Endothelial cell of umbilical vein (primary cell): Measurements from ENCODE around the gene SDK2. TPM values are rescaled to one million over a fixed set of nuclear protein-coding genes. Genes with fewer than 3 reads are reported as not detected.

ENCODE experiments used
- BruUV-seq: library from RNA; stranded (reverse); fragments of 400-500 nt; replicated peaks from 2 replicates; lab custom pipeline; 2021; lab: Mats Ljungman, UMichigan
- CTCF ChIA-PET: fragments of 300-600, 350-600 bp; sonication (Branson Sonifier 250); formaldehyde crosslinking; loops from one replicate; lab custom pipeline; 2021; ENCODE audit warnings: antibody characterized with exemption, inconsistent platforms; lab: Charles Lee
- POLR2A ChIA-PET: fragments of 300-600, 350-600 bp; sonication (Branson Sonifier 250); formaldehyde crosslinking; loops from one replicate; lab custom pipeline; 2021; ENCODE audit warnings: antibody characterized with exemption, inconsistent platforms; lab: Charles Lee
- DNase-seq: peaks from one replicate; pipeline ENCODE4 v3.0.0-alpha.2; 2011; ENCODE audit warnings: low read depth, low spot score
- FAIRE-seq: peaks from 2 replicates; lab custom pipeline; 2011; peaks lifted over from hg19 to GRCh38; lab: Jason Lieb, UNC
- H2AFZ ChIP-seq: 2 replicates; pipeline ENCODE4 v1.6.0; 2012; ENCODE audit warnings: low read depth, low read length, control low read depth, inconsistent platforms
- H3K27ac ChIP-seq: 2 replicates; pipeline ENCODE4 v1.5.1; 2011; ENCODE audit warnings: low read depth, mild to moderate bottlenecking, control low read depth, low read length, moderate library complexity; ENCODE audit not compliant: insufficient read depth
- H3K27me3 ChIP-seq, 2 experiments: 2 replicates each; pipeline versions ENCODE4 v1.6.0 to v1.6.1; 2011; ENCODE audit warnings: low read length in 2 of 2, mixed read lengths in 1 of 2; ENCODE audit not compliant: control insufficient read depth in 2 of 2, insufficient read depth in 2 of 2
- H3K36me3 ChIP-seq, 2 experiments: 2 replicates in 1 of 2; 3 replicates in 1 of 2; pipeline ENCODE4 v1.5.1; 2011; ENCODE audit warnings: low read length in 2 of 2, mild to moderate bottlenecking in 1 of 2, moderate library complexity in 1 of 2; ENCODE audit not compliant: control insufficient read depth in 2 of 2, insufficient read depth in 2 of 2; ENCODE audit errors: extremely low read depth in 1 of 2
- H3K4me1 ChIP-seq: 3 replicates; pipeline ENCODE4 v1.5.1; 2011; ENCODE audit warnings: mild to moderate bottlenecking, low read length; ENCODE audit not compliant: control insufficient read depth, insufficient read depth; ENCODE audit errors: extremely low read depth
- H3K4me2 ChIP-seq: 2 replicates; pipeline ENCODE4 v1.6.1; 2011; ENCODE audit warnings: low read length, control low read depth, mixed read lengths; ENCODE audit not compliant: insufficient read depth
- H3K4me3 ChIP-seq, 3 experiments: fragments of 200-600 bp in 1 of 3; sonication (generic), shearing (Covaris generic) in 1 of 3; replicated peaks in 1 of 3; 2 replicates each; pipeline ENCODE4 v1.5.1; 2011 to 2016; ENCODE audit warnings: control low read depth in 3 of 3, low read length in 3 of 3, mild to moderate bottlenecking in 2 of 3, inconsistent platforms in 1 of 3, low read depth in 1 of 3, moderate library complexity in 1 of 3; ENCODE audit not compliant: insufficient read depth in 1 of 3
- H3K79me2 ChIP-seq: 2 replicates; pipeline ENCODE4 v1.6.0; 2012; ENCODE audit warnings: low read length, inconsistent platforms; ENCODE audit not compliant: control insufficient read depth, insufficient read depth
- H3K9ac ChIP-seq: replicated peaks from 2 replicates; pipeline ENCODE3; 2011; ENCODE audit warnings: low read length, control low read depth; ENCODE audit not compliant: insufficient read depth; ENCODE audit errors: extremely low read depth
- H3K9me1 ChIP-seq: replicated peaks from 3 replicates; pipeline ENCODE4 v1.6.0; 2011; ENCODE audit warnings: mild to moderate bottlenecking, low read length; ENCODE audit not compliant: control insufficient read depth, insufficient read depth; ENCODE audit errors: extremely low read depth
- H3K9me3 ChIP-seq: replicated peaks from 2 replicates; pipeline ENCODE4 v1.5.1; 2012; ENCODE audit warnings: low read length, inconsistent platforms; ENCODE audit not compliant: control insufficient read depth, insufficient read depth
- H4K20me1 ChIP-seq: replicated peaks from 2 replicates; pipeline ENCODE3; 2011; ENCODE audit warnings: mild to moderate bottlenecking, low read length; ENCODE audit not compliant: control insufficient read depth, insufficient read depth; ENCODE audit errors: extremely low read depth
- CTCF ChIP-seq, 2 donors: IDR thresholded peaks; 1 replicate in 1 of 2; 2 replicates in 1 of 2; pipeline ENCODE4 v1.5.1; 2011; ENCODE audit warnings: low read length in 2 of 2, mild to moderate bottlenecking in 2 of 2, moderate library complexity in 2 of 2, control low read depth in 1 of 2, inconsistent platforms in 1 of 2, low read depth in 1 of 2; ENCODE audit not compliant: insufficient read depth in 1 of 2; ENCODE audit errors: extremely low read depth in 1 of 2
- EZH2 ChIP-seq: IDR thresholded peaks from 2 replicates; pipeline ENCODE4 v1.6.1; 2012; ENCODE audit warnings: borderline replicate concordance, low read depth, mild to moderate bottlenecking, moderate library complexity, low read length, inconsistent platforms; ENCODE audit not compliant: severe bottlenecking
- GATA2 ChIP-seq: IDR thresholded peaks from 2 replicates; pipeline ENCODE4 v1.7.0; 2011; ENCODE audit warnings: low read depth, mild to moderate bottlenecking, moderate library complexity, mixed read lengths, low read length; ENCODE audit not compliant: insufficient read length, insufficient read depth
- JUN ChIP-seq: IDR thresholded peaks from 2 replicates; pipeline ENCODE4 v1.6.1; 2011; ENCODE audit warnings: borderline replicate concordance, low read depth; ENCODE audit not compliant: insufficient read length, insufficient read depth
- MYC ChIP-seq: IDR thresholded peaks from one replicate; pipeline ENCODE4 v1.6.1; 2011; ENCODE audit warnings: mild to moderate bottlenecking, low read depth, low read length
- POLR2AphosphoS5 ChIP-seq: IDR thresholded peaks from 2 replicates; pipeline ENCODE4 v1.6.1; 2012; ENCODE audit warnings: low read depth, mild to moderate bottlenecking, control low read depth, low read length, moderate library complexity; ENCODE audit not compliant: insufficient read depth
- dilution Hi-C: fragments of 300-500 bp; cut with MboI; formaldehyde crosslinking; loops from one replicate; pipeline ENCODE4 v1.15.0; 2019; ENCODE audit warnings: low sequenced_read_pairs; ENCODE audit not compliant: extremely low pct_ligation_motif_present
- intact Hi-C: fragments of 100-400 bp; cut with micrococcal nuclease; formaldehyde crosslinking; loops from one replicate; pipeline ENCODE4 v1.10.0; 2022
- polyA plus RNA-seq, 4 experiments: library from polyadenylated mRNA; depleted of rRNA in 3 of 4; stranded (reverse) in 3 of 4; unstranded in 1 of 4; fragments of >200 nt; gene quantifications; 2 replicates each; pipeline versions ENCODE4 v1.2.1 to v1.2.3, GENCODE V29; 2011 to 2012; ENCODE audit warnings: missing spikeins in 1 of 4
- total RNA-seq: library from RNA; stranded (reverse); gene quantifications from 2 replicates; pipeline ENCODE4 v1.2.3, GENCODE V29; 2021
- TF ChIP-seq, protein P1 (sequence below): IDR thresholded peaks from 2 replicates; pipeline ENCODE4 v1.6.1; 2011; ENCODE audit not compliant: insufficient read depth, insufficient read length

The SDK2 gene
- total and polyA plus RNA-seq, 2 donors (not counting 3 experiments of a cell fraction or from before 2014, with no cell fraction given), result not detected

GRCh38 chr17:73307130-73307529, 337.1 kb downstream of the SDK2 start:
- H3K9me3 ChIP-seq, result no peaks in the 10 kb centered on the region
- FAIRE-seq, result no peak
- H3K4me1 ChIP-seq, result peaks cover 56% of the 10 kb centered on the region
- CTCF ChIA-PET, result interaction anchor here (1.1 to 6.5 kb wide), 5 partner anchors 8 to 579 kb away, joined by 4 to 70 read pairs (median 10); a partner anchor contains a TSS
- no peak overlapping the region for H2AFZ ChIP-seq
- no TSS peak for BruUV-seq
- peaks cover 70% of the 10 kb centered on the region for H3K79me2 ChIP-seq
- H3K9me1 ChIP-seq, result no peaks in the 10 kb centered on the region
- H3K9ac ChIP-seq, result no peak overlapping the region
- H4K20me1 ChIP-seq, result no peaks in the 10 kb centered on the region
- DNase-seq, result no peak
- TF ChIP-seq EZH2, result no peak
- TF ChIP-seq POLR2AphosphoS5, result no peak
- no peak for TF ChIP-seq JUN
- no peak for TF ChIP-seq MYC
- no peak for TF ChIP-seq GATA2
- TF ChIP-seq, protein P1, sequence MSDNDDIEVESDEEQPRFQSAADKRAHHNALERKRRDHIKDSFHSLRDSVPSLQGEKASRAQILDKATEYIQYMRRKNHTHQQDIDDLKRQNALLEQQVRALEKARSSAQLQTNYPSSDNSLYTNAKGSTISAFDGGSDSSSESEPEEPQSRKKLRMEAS, result no peak
- no peak for TF ChIP-seq CTCF (IDR thresholded peaks at IDR 0.05; ENCODE audit: extremely low read depth in 1 of 2, insufficient read depth in 1 of 2, low read depth in 1 of 2, low read length in 2 of 2)
- H3K27me3 ChIP-seq, result no peaks in the 10 kb centered on the region
- no peak overlapping the region for H3K4me3 ChIP-seq
- H3K27ac ChIP-seq, result no peak overlapping the region
- H3K4me2 ChIP-seq, result no peak overlapping the region
- no peaks in the 10 kb centered on the region for H3K36me3 ChIP-seq
- POLR2A ChIA-PET, result no interaction called here
- dilution Hi-C loops, result no loop called here
- intact Hi-C loops, result loop anchor here (10.0 kb wide), 1 partner anchor 402 kb away; no protein-coding TSS in a partner anchor
